Lower leg skin (tissue), 3 donors: ENCODE measurements around the gene FDXR.

Source experiments
- CTCF ChIP-seq, 3 donors: fragments of 450-650 bp; IDR thresholded peaks; one replicate each; pipeline ENCODE4 v1.5.1; 2016; ENCODE audit warnings: antibody characterized with exemption in 3 of 3, mild to moderate bottlenecking in 3 of 3, moderate library complexity in 2 of 3
- POLR2A ChIP-seq, 2 donors: fragments of 450-650 bp; IDR thresholded peaks; one replicate each; pipeline ENCODE4 v1.6.1; 2016 to 2017; ENCODE audit warnings: antibody characterized with exemption in 2 of 2, mild to moderate bottlenecking in 1 of 2, moderate library complexity in 1 of 2

DNA sequence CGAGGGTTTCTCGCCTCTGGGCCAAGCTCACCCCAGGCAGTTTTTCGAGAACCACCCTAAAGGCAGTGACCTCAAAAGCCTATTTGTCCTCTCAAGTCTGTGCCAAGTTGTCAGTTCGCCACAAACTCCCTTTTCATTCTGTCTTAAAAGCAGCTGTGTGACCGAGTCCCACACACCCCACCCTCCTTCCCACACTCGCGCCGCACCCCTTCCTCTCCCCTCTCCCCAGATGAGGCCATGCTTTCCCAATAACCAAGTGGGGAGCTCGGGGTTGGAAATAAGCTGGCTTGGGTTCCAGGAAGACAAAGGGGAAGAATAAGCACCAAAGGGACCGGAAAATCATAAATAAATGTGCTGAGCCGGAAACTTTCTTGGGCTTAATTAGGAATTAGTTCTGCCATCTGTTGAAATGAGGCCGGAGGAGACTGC is 49.8 kb downstream of the FDXR start:
- no peak for TF ChIP-seq CTCF (IDR thresholded peaks at IDR 0.05)
- TF ChIP-seq POLR2A (IDR thresholded peaks at IDR 0.05), result no peak
